HepG2 (cell line): Measurements from ENCODE around the gene TPRA1. TPM values are rescaled to one million over a fixed set of nuclear protein-coding genes. Genes with fewer than 3 reads are reported as not detected.

ENCODE experiments used
- BATF2 ChIP-seq: sonication (generic); formaldehyde crosslinking; IDR thresholded peaks from 2 replicates; pipeline ENCODE4 v1.8.0; 2022; ENCODE audit warnings: mild to moderate bottlenecking, missing genetic modification reagents, moderate library complexity
- CREM ChIP-seq, 2 experiments: sonication (generic) in 1 of 2; formaldehyde crosslinking in 1 of 2; IDR thresholded peaks; 2 replicates each; pipeline versions ENCODE4 v1.4.0 to v1.6.1; 2016 to 2020; ENCODE audit warnings: antibody characterized with exemption in 1 of 2, mild to moderate bottlenecking in 1 of 2, missing genetic modification reagents in 1 of 2
- HOMEZ ChIP-seq: IDR thresholded peaks from 2 replicates; pipeline ENCODE4 v1.6.1; 2016; ENCODE audit warnings: low read depth
- KAT8 ChIP-seq: IDR thresholded peaks from 2 replicates; pipeline ENCODE4 v1.6.1; 2016; ENCODE audit warnings: missing genetic modification reagents, missing compliant biosample characterization
- KDM3A ChIP-seq: IDR thresholded peaks from 2 replicates; pipeline ENCODE4 v1.6.1; 2018; ENCODE audit warnings: low read depth, missing compliant biosample characterization
- MTF2 ChIP-seq: sonication (generic); formaldehyde crosslinking; IDR thresholded peaks from 2 replicates; pipeline ENCODE4 v1.5.0; 2020; ENCODE audit warnings: missing genetic modification reagents, borderline replicate concordance
- NAIF1 ChIP-seq: sonication (generic); formaldehyde crosslinking; IDR thresholded peaks from 2 replicates; pipeline ENCODE4 v1.5.0; 2020; ENCODE audit warnings: mild to moderate bottlenecking, missing genetic modification reagents, borderline replicate concordance
- NCOA5 ChIP-seq: sonication (generic); formaldehyde crosslinking; IDR thresholded peaks from 2 replicates; pipeline ENCODE4 v1.4.0; 2020; ENCODE audit warnings: missing genetic modification reagents
- NFE2L1 ChIP-seq: sonication (generic); formaldehyde crosslinking; IDR thresholded peaks from 2 replicates; pipeline ENCODE4 v1.4.0; 2020; ENCODE audit warnings: missing genetic modification reagents, mild to moderate bottlenecking, borderline replicate concordance
- NONO ChIP-seq, 2 experiments: fragments of 450-650 bp in 1 of 2; sonication (generic) in 1 of 2; formaldehyde crosslinking in 1 of 2; IDR thresholded peaks in 1 of 2; conservative IDR thresholded peaks in 1 of 2; 2 replicates each; pipeline versions ENCODE4 v1.6.1 to v1.8.0; 2017 to 2022; ENCODE audit warnings: mild to moderate bottlenecking in 1 of 2, missing genetic modification reagents in 1 of 2, moderate library complexity in 1 of 2
- RORA ChIP-seq: sonication (generic); formaldehyde crosslinking; IDR thresholded peaks from 2 replicates; pipeline ENCODE4 v1.5.0; 2020; ENCODE audit warnings: mild to moderate bottlenecking, missing genetic modification reagents, moderate library complexity
- SMAD3 ChIP-seq: sonication (generic); formaldehyde crosslinking; IDR thresholded peaks from 2 replicates; pipeline ENCODE4 v1.4.0; 2020; ENCODE audit warnings: missing genetic modification reagents
- TGIF2 ChIP-seq: IDR thresholded peaks from 2 replicates; pipeline ENCODE4 v1.6.1; 2016; ENCODE audit warnings: control low read depth, missing compliant biosample characterization
- U2AF2 ChIP-seq: fragments of 200-400 bp; formaldehyde crosslinking; IDR thresholded peaks from 2 replicates; pipeline ENCODE4 v1.6.1; 2017; ENCODE audit warnings: low read depth, mild to moderate bottlenecking, low read length
- YY1 ChIP-seq: IDR thresholded peaks from 2 replicates; pipeline ENCODE4 v1.6.1; 2011; ENCODE audit warnings: low read length, low read depth, moderate library complexity, mild to moderate bottlenecking; ENCODE audit not compliant: insufficient read depth, insufficient replicate concordance
- ZNF331 ChIP-seq: sonication (generic); formaldehyde crosslinking; IDR thresholded peaks from 2 replicates; pipeline ENCODE4 v1.4.0; 2020; ENCODE audit warnings: missing genetic modification reagents
- ZNF543 ChIP-seq: sonication (generic); formaldehyde crosslinking; IDR thresholded peaks from 2 replicates; pipeline ENCODE4 v1.4.0; 2020; ENCODE audit warnings: mild to moderate bottlenecking, missing genetic modification reagents
- ZNF580 ChIP-seq: IDR thresholded peaks from 2 replicates; pipeline ENCODE4 v1.6.1; 2016; ENCODE audit warnings: low read depth, borderline replicate concordance
- ZNF607 ChIP-seq: sonication (generic); formaldehyde crosslinking; IDR thresholded peaks from 2 replicates; pipeline ENCODE4 v1.5.1; 2020; ENCODE audit warnings: missing genetic modification reagents, mild to moderate bottlenecking, borderline replicate concordance
- ZNF644 ChIP-seq: IDR thresholded peaks from 2 replicates; pipeline ENCODE4 v1.6.1; 2016; ENCODE audit warnings: low read depth
- ZNF713 ChIP-seq: sonication (generic); formaldehyde crosslinking; IDR thresholded peaks from 2 replicates; pipeline ENCODE4 v1.4.0; 2020; ENCODE audit warnings: mild to moderate bottlenecking, missing genetic modification reagents
- polyA plus RNA-seq, 8 experiments: library from polyadenylated mRNA; depleted of rRNA in 3 of 8; stranded (reverse) in 7 of 8; unstranded in 1 of 8; fragments of >200 nt; fragmentation: Illumina TruSeq in 4 of 8; extraction: Trizol in 4 of 8; gene quantifications; 2 replicates each; pipeline versions ENCODE4 v1.2.1 to v1.2.3, GENCODE V29; 2011 to 2016; ENCODE audit warnings: low read depth in 4 of 8, missing spikeins in 1 of 8, mixed read lengths in 1 of 8; ENCODE audit not compliant: insufficient read depth in 1 of 8
- total RNA-seq, 5 experiments: library from RNA; depleted of rRNA; stranded (reverse); fragments of >200 nt; fragmentation: Illumina TruSeq; extraction: Trizol; gene quantifications; 2 replicates each; pipeline ENCODE4 v1.2.3, GENCODE V29; 2016; ENCODE audit warnings: low read depth in 1 of 5
- TF ChIP-seq, protein P1 (sequence below): sonication (generic); formaldehyde crosslinking; IDR thresholded peaks from 2 replicates; pipeline ENCODE4 v1.4.0; 2020; ENCODE audit warnings: missing genetic modification reagents
- TF ChIP-seq, protein P2 (sequence below): sonication (generic); formaldehyde crosslinking; IDR thresholded peaks from 2 replicates; pipeline ENCODE4 v1.5.0; 2020; ENCODE audit warnings: missing genetic modification reagents, mild to moderate bottlenecking, borderline replicate concordance

The TPRA1 gene
- total and polyA plus RNA-seq, 2 of the 13 experiments (the other 11 are each of a cell fraction or from before 2014, with no cell fraction given), result 25.4 to 25.8 TPM

GRCh38 chr3:127590593-127591465 lies at the start of gene TPRA1 (continued):
- TF ChIP-seq, protein P1, sequence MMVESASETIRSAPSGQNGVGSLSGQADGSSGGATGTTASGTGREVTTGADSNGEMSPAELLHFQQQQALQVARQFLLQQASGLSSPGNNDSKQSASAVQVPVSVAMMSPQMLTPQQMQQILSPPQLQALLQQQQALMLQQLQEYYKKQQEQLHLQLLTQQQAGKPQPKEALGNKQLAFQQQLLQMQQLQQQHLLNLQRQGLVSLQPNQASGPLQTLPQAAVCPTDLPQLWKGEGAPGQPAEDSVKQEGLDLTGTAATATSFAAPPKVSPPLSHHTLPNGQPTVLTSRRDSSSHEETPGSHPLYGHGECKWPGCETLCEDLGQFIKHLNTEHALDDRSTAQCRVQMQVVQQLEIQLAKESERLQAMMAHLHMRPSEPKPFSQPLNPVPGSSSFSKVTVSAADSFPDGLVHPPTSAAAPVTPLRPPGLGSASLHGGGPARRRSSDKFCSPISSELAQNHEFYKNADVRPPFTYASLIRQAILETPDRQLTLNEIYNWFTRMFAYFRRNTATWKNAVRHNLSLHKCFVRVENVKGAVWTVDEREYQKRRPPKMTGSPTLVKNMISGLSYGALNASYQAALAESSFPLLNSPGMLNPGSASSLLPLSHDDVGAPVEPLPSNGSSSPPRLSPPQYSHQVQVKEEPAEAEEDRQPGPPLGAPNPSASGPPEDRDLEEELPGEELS (CRISPR knock-in tag), result no peak; the same call in 1 of the 2 replicates
- TF ChIP-seq MTF2 (peak; percentile 14; the same call in 1 of the 2 replicates), KAT8 (CRISPR knock-in tag) (no peak), U2AF2 (no peak), NFE2L1 (CRISPR knock-in tag) (no peak), YY1 (peak; percentile 73), ZNF331 (CRISPR knock-in tag) (no peak; the same call in 1 of the 2 replicates), KDM3A (CRISPR knock-in tag) (no peak), NAIF1 (CRISPR knock-in tag) (no peak), CREM (IDR thresholded peaks at IDR 0.05) (peak; percentile 28; the same call in 1 of the 2 replicates), CREM (CRISPR knock-in tag; IDR thresholded peaks at IDR 0.05) (no peak), ZNF580 (CRISPR knock-in tag) (peak; percentile 54; the same call in 1 of the 2 replicates), HOMEZ (CRISPR knock-in tag) (no peak), NONO (IDR thresholded peaks at IDR 0.05) (no peak), NONO (CRISPR knock-in tag; conservative IDR thresholded peaks at IDR 0.05) (peak; percentile 43; the same call in 1 of the 2 replicates), ZNF543 (no peak), RORA (CRISPR knock-in tag) (no peak), ZNF713 (CRISPR knock-in tag) (no peak), BATF2 (CRISPR knock-in tag) (no peak), ZNF607 (CRISPR knock-in tag) (no peak), SMAD3 (CRISPR knock-in tag) (no peak), ZNF644 (no peak), NCOA5 (CRISPR knock-in tag) (no peak), TGIF2 (peak; percentile 54; the same call in 1 of the 2 replicates)
- TF ChIP-seq, protein P2, sequence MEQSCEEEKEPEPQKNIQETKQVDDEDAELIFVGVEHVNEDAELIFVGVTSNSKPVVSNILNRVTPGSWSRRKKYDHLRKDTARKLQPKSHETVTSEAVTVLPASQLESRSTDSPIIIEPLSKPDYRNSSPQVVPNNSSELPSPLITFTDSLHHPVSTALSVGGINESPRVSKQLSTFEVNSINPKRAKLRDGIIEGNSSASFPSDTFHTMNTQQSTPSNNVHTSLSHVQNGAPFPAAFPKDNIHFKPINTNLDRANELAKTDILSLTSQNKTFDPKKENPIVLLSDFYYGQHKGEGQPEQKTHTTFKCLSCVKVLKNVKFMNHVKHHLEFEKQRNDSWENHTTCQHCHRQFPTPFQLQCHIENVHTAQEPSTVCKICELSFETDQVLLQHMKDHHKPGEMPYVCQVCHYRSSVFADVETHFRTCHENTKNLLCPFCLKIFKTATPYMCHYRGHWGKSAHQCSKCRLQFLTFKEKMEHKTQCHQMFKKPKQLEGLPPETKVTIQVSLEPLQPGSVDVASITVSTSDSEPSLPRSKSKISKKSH (CRISPR knock-in tag), result no peak
